Caco-2 (cell line): ENCODE data around the gene LMOD3. TPM values are rescaled to one million over a fixed set of nuclear protein-coding genes. Genes with fewer than 3 reads are reported as not detected.

Source experiments
- BruUV-seq: library from RNA; stranded (reverse); fragments of 400-500 nt; replicated peaks from 2 replicates; lab custom pipeline; 2021; lab: Mats Ljungman, UMichigan
- CTCF ChIA-PET: fragments of 300-600 bp; sonication (Branson Sonifier 250); formaldehyde crosslinking; loops from one replicate; lab custom pipeline; 2022; ENCODE audit warnings: antibody characterized with exemption; lab: Charles Lee
- POLR2A ChIA-PET: fragments of 300-600 bp; sonication (Branson Sonifier 250); formaldehyde crosslinking; loops from one replicate; lab custom pipeline; 2022; ENCODE audit warnings: antibody characterized with exemption; lab: Charles Lee
- DNase-seq, 2 experiments: peaks; one replicate each; pipeline versions ENCODE4 v3.0.0 to v3.0.0-alpha.2; 2020 to 2022
- H3K27me3 ChIP-seq: replicated peaks from 2 replicates; pipeline ENCODE4 v1.6.0; 2011; ENCODE audit warnings: low read length; ENCODE audit not compliant: control insufficient read depth, insufficient read depth
- H3K36me3 ChIP-seq: 2 replicates; pipeline ENCODE4 v1.5.1; 2011; ENCODE audit warnings: low read length; ENCODE audit not compliant: control insufficient read depth, insufficient read depth
- H3K4me1 ChIP-seq: fragments of 250-450 bp; sonication (Bioruptor Pico); 2 replicates; pipeline ENCODE4 v1.5.1; 2020; ENCODE audit warnings: mild to moderate bottlenecking
- H3K4me3 ChIP-seq: 2 replicates; pipeline ENCODE4 v1.5.1; 2011; ENCODE audit warnings: low read depth, mild to moderate bottlenecking, control low read depth, low read length
- H3K9me3 ChIP-seq: fragments of 250-450 bp; sonication (Bioruptor Pico); 2 replicates; pipeline ENCODE4 v1.5.1; 2020; ENCODE audit warnings: mild to moderate bottlenecking, moderate library complexity
- H3K27ac Mint-ChIP-seq: one replicate; pipeline ENCODE4 v1.8.0; 2022; ENCODE audit warnings: mixed read lengths; ENCODE audit not compliant: unreplicated experiment
- H3K27me3 Mint-ChIP-seq: one replicate; pipeline ENCODE4 v1.8.0; 2022; ENCODE audit warnings: mixed read lengths; ENCODE audit not compliant: insufficient read depth, unreplicated experiment
- H3K36me3 Mint-ChIP-seq: one replicate; pipeline ENCODE4 v1.8.0; 2022; ENCODE audit warnings: mild to moderate bottlenecking, mixed read lengths; ENCODE audit not compliant: insufficient read depth, unreplicated experiment
- H3K4me1 Mint-ChIP-seq: one replicate; pipeline ENCODE4 v1.8.0; 2022; ENCODE audit warnings: low read depth, mixed read lengths; ENCODE audit not compliant: unreplicated experiment
- H3K4me3 Mint-ChIP-seq: one replicate; pipeline ENCODE4 v1.8.0; 2022; ENCODE audit warnings: mild to moderate bottlenecking, moderate library complexity, mixed read lengths; ENCODE audit not compliant: unreplicated experiment
- H3K9me3 Mint-ChIP-seq: one replicate; pipeline ENCODE4 v1.8.0; 2022; ENCODE audit warnings: mixed read lengths; ENCODE audit not compliant: unreplicated experiment
- CTCF ChIP-seq, 2 experiments: fragments of 200-600 bp in 1 of 2; IDR thresholded peaks; 1 replicate in 1 of 2; 2 replicates in 1 of 2; pipeline versions ENCODE4 v1.5.1 to v1.8.0; 2011 to 2022; ENCODE audit warnings: antibody characterized with exemption in 1 of 2, control low read depth in 1 of 2, inconsistent platforms in 1 of 2, low read depth in 1 of 2, low read length in 1 of 2, mild to moderate bottlenecking in 1 of 2, moderate library complexity in 1 of 2; ENCODE audit not compliant: insufficient read depth in 1 of 2, severe bottlenecking in 1 of 2, unreplicated experiment in 1 of 2
- intact Hi-C: fragments of 100-400 bp; cut with micrococcal nuclease; formaldehyde crosslinking; loops from one replicate; pipeline ENCODE4 v1.10.0; 2022; ENCODE audit not compliant: unreplicated experiment
- total RNA-seq: library from RNA; stranded (reverse); gene quantifications from 2 replicates; pipeline ENCODE4 v1.2.3, GENCODE V29; 2022

Gene LMOD3
- total RNA-seq, 1 experiment from 2014 or later: not detected

GRCh38 chr3:69092030-69092516 is 30.3 kb downstream of the LMOD3 start:
- H3K27ac Mint-ChIP-seq: no peak overlapping the region
- POLR2A ChIA-PET: interaction anchor here (0.7 kb wide), 1 partner anchor 375 kb away, joined by 9 read pairs; no protein-coding TSS in a partner anchor
- intact Hi-C loops: no loop called here

GRCh38 chr3:69091389-69092029 is 30.9 kb downstream of the LMOD3 start:
- BruUV-seq: no TSS peak
- H3K4me1 ChIP-seq: peaks cover 11% of the 10 kb centered on the region
- H3K9me3 ChIP-seq: no peaks in the 10 kb centered on the region
- H3K36me3 ChIP-seq: no peaks in the 10 kb centered on the region
- DNase-seq: no peak
- intact Hi-C loops: no loop called here
- Mint-ChIP-seq H3K4me3 (no peak overlapping the region), H3K4me1 (peaks cover 20% of the 10 kb centered on the region), H3K9me3 (no peaks in the 10 kb centered on the region), H3K27ac (no peak overlapping the region), H3K27me3 (no peaks in the 10 kb centered on the region), H3K36me3 (no peaks in the 10 kb centered on the region)
- ChIA-PET CTCF (no interaction called here), POLR2A (interaction anchor here (0.6 to 0.7 kb wide), 2 partner anchors 19 to 376 kb away, joined by 3 to 9 read pairs; no protein-coding TSS in a partner anchor)
- TF ChIP-seq CTCF (IDR thresholded peaks at IDR 0.05; ENCODE audit: insufficient read depth in 1 of 2, low read depth in 1 of 2, low read length in 1 of 2, severe bottlenecking in 1 of 2, unreplicated experiment in 1 of 2): no peak
- no peaks in the 10 kb centered on the region for H3K27me3 ChIP-seq
- no peak overlapping the region for H3K4me3 ChIP-seq

More at GRCh38 chr3:69092030-69092516, 30.3 kb downstream of the LMOD3 start:
- no peaks in the 10 kb centered on the region for H3K9me3 ChIP-seq
- no peaks in the 10 kb centered on the region for H3K36me3 Mint-ChIP-seq
- no peaks in the 10 kb centered on the region for H3K36me3 ChIP-seq
- H3K9me3 Mint-ChIP-seq: no peaks in the 10 kb centered on the region
- H3K4me1 Mint-ChIP-seq: peaks cover 20% of the 10 kb centered on the region
- no peak overlapping the region for H3K4me3 Mint-ChIP-seq
- CTCF ChIA-PET: no interaction called here
- no TSS peak for BruUV-seq
- no peaks in the 10 kb centered on the region for H3K27me3 Mint-ChIP-seq
- no peak for DNase-seq
- no peak for TF ChIP-seq CTCF (IDR thresholded peaks at IDR 0.05; ENCODE audit: insufficient read depth in 1 of 2, low read depth in 1 of 2, low read length in 1 of 2, severe bottlenecking in 1 of 2, unreplicated experiment in 1 of 2)
- H3K4me3 ChIP-seq: no peak overlapping the region
- H3K27me3 ChIP-seq: no peaks in the 10 kb centered on the region
- H3K4me1 ChIP-seq: peaks cover 11% of the 10 kb centered on the region

GRCh38 chr3:69090021-69090420 is 32.4 kb downstream of the LMOD3 start:
- Mint-ChIP-seq H3K27ac (no peak overlapping the region), H3K4me1 (peaks cover 26% of the 10 kb centered on the region), H3K27me3 (no peaks in the 10 kb centered on the region), H3K4me3 (no peak overlapping the region), H3K36me3 (no peaks in the 10 kb centered on the region), H3K9me3 (no peaks in the 10 kb centered on the region)
- ChIA-PET POLR2A (interaction anchor here (0.7 kb wide), 1 partner anchor 127 kb away, joined by 9 read pairs; no protein-coding TSS in a partner anchor), CTCF (no interaction called here)
- no peak for TF ChIP-seq CTCF (IDR thresholded peaks at IDR 0.05; ENCODE audit: insufficient read depth in 1 of 2, low read depth in 1 of 2, low read length in 1 of 2, severe bottlenecking in 1 of 2, unreplicated experiment in 1 of 2)
- H3K4me3 ChIP-seq: no peak overlapping the region
- H3K4me1 ChIP-seq: peaks cover 11% of the 10 kb centered on the region
- intact Hi-C loops: no loop called here
- no peak for DNase-seq
- no TSS peak for BruUV-seq
- no peaks in the 10 kb centered on the region for H3K9me3 ChIP-seq
- no peaks in the 10 kb centered on the region for H3K27me3 ChIP-seq
- no peaks in the 10 kb centered on the region for H3K36me3 ChIP-seq
